Astrocyte of the hippocampus (primary cell): Measurements from ENCODE around the gene GPR153.
A peak's percentile ranks its signal among the peaks of the same experiment; 100 is the strongest.

ENCODE experiments used
- DNase-seq: peaks from one replicate; pipeline ENCODE4 v3.0.0; 2011; ENCODE audit warnings: low read depth, low spot score

Gene GPR153

DNA sequence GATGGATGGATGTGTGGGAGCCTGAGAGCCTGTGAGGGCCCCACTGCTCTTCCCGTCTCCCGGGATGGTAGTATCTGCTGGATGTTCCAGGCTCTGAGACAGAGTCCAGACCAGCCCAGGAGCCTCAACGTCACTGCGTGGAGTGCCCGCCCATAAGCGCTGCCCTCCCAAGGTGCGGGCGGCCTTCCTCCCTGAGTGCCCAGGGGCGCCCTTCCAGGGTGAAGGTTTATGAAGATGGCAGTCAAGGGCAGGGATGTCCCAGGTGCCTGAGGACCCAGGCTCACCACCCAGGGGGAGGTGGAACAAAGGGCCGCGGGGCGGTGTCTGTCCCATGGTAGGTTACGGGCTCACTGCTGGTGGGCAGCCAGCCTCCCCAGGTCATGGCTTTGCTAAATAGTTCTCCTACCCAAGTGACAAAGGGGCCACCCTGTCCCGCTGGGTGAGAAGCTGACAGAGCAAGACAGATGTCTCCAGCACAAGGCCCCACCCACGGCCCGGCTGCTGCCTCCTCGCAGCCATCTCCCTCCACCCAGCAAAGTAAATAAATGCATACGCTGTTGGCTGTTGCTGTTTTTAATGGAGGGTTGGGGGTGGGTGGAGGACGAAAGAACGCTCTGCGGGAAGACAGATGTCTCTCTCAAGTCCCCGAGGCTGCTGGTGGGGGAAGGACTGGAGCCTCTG lies 9.0 kb upstream of the GPR153 start:
- no peak for DNase-seq

DNA sequence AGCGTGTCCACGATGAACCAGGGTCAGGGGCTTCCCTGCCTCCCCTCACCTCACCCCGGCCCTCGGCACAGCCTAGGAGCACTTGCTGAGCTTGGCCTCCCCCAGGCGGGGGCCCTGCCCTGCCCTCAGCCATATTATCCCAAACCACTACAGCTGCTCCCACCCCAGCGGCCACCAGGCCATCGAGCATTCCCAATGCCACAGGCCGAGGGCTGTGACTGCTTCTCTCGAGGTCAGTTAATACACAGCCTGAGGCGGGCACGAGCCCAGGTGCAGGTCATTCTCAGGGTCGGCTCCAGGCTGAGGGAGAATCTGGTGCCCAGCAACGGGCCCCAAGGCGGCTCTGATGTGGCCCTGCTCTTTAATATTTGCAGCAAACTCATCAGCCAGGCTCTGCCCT lies 8.4 kb upstream of the GPR153 start:
- DNase-seq, result no peak

DNA sequence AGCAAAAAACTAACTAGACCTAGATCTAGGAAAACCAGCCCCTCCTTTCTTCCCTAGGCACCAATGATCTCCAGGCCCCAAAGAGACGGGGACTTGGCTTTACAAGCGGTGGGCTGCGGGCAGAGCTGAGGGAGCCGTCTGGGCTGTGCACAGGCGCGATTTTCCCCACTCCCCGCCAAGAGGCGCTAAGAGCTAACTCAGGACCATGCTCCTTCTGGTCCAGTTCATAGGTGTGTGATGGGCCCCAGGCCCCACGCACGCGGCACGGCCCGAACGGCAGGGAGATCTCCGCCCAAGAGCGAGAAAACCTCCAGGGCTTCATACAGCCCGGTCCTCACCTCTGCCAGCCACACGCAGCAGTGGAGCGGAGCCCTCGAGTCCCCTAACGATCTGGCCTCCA lies 7.5 kb upstream of the GPR153 start:
- no peak for DNase-seq

DNA sequence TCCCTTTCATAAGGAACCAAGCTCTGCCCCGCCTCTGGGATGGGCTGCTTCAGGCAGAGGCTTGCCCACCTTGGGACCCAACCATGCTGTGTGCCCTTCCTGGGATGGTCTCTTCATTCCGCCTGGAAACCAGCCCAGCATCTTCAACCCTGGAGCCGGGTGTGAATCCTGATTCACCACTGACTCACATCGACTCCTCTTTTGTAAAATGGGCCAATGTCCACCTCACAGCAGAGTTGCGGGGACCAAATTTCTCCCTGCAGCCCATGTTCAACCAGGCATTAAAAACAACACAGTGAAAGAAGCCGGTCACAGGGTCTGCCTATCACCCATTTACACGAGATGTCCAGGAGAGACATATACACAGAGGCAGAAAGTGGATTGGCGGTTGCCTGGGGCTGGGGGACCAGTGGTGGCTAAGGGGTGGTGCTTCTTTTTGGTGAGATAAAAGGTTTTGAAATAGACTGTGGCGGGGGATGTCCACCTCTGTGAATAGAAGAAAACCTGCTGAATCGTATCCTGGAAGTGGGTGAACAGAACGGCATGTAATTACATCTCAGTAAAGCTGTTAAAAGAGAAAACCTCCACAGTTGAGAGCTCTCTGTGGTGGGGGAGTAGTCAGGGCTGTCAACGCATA lies 6.9 kb upstream of the GPR153 start:
- DNase-seq, result peak; percentile 41

DNA sequence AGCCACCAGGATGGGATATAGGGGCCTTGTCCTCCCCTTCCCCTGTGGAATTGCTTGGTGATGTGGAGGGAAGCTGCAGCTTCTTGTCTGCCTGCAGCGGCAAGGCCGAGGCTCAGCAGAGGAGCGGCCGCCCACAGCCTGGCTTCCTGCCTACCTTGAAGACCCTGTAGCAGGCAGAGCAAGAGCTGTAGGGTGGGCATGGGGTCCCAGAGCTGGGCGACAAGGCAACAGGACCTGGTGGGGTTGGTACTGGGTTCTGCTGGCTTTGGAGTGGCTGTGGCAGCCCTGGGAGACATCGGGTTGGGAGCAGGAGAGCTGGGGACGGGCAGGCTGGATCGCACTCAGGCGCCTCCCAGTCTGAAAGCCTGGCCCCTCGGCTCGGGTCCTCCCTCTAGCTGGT lies 5.7 kb upstream of the GPR153 start:
- DNase-seq, result no peak

DNA sequence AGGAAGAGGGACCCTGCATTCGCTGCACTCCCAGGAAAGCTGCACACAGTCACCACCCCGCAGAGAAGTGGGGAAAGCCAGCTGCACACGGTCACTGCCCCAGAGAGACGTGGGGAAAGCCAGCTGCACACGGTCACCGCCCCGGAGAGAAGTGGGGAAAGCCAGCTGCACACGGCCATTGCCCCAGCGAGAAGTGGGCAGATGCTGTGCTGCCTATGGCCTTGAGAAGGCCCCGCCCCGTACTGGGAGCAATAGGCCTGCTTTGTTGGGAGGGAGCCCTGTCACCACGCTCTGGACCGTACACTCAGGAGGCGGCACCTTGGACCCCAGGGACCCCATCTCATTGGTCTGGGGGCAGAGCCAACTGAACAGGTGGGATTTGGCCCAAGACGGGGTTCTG lies 4.3 kb upstream of the GPR153 start:
- no peak for DNase-seq

DNA sequence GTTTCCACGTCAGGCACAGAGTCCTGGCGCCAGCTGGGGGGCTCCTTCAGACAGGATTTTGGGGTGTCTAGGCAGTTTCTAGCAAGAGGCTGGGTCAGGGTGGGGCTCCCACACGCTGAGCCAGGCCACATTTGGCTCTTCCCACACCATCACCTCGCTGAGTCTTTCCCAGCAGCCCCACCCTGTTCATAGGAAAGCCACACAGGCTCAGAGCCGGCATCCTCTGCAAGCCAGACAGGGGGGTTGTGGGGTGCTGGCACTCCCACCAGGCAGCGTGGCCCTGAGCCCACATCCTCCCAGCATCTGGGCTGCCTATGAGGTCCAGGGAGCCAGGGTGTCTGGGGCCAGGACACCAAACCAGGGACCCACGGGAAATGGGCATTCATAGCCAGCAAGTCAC lies 2.8 kb upstream of the GPR153 start:
- DNase-seq, result no peak

DNA sequence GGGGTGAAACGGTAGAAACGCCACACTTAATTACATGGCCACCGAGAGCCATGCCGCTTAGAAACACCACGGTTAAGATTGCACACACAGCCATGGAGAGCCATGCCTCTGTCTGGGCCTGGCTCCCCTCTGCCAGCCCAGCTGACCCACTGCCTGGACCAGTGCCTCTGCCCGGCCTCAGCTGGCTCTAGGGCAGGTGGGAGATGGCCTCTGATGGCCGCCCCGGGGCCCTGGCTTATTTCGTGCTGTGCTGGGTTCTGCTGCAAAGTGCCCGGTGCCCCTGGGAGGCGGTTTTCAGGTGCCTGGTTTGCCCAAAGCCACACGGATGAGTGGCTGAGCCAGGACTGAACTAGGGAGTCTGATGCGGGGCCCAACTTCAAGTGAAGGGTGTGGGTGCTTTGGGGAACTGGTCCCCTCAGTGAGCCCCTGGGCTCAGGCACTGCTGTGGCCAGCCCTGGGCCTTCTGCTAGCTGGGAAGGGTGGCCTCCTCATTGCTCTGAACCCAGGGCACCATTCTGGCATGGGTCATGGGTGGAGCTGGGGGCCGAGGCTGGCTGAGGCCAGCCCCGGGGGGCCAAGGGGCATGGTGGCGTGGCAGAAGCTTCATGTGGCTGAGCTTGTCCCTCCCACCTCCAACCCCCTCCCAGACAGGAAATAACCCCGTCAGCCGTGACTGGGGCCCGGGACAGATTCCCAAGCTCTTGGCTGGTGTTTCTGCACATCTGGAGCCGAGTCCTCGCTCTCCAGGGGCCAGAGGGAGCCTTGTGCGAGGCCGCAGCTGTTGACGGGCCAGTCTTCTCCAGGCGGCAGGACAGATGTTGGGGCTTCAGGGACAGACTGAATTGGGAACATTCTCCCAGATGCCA lies 1.9 kb upstream of the GPR153 start:
- DNase-seq, result no peak

DNA sequence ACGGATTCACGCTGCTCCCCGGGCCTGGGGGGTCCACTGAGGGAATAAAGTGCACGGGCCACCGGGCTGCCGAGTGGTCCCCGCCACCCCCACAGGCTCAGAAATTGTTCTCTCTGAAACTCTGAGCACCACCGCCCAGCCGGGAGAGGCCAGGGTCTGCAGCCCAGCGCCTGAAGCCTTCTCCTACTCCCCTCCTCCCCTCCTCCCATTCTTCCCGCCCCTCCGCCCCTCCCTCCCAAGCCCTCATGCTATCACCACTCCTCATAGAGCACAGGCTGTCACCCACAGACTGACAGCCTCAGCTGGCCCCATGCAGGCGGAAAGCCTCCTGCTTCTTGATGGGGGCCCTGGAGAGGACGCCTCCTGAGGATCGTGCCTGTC lies 707 bp upstream of the GPR153 start:
- no peak for DNase-seq

DNA sequence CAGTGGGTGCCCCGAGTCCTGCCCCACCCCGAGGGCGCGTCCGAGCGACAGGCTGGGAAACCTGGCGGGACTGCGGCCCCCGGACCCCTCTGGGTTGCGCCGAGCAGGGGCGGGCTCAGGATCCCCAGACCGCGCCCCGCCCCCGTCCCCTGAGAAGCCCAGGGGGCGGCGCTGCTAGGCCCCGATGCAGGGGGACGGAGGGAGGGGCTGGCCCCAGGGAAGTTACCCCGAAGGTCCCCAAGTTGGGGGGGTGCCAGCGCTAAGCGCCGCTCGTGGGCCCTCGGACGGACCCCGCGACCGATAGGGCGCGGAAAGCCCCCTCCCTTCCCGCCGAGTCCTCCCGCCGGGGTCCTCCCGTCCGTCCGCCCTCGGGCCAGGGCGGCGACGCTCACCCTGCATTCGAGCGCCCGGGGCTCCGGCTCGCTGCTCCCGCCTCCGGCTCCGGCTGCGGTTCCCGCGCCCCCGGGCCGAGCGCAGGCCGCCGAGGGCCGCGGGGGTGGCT lies 414 bp downstream of the GPR153 start:
- peak; percentile 61 for DNase-seq

DNA sequence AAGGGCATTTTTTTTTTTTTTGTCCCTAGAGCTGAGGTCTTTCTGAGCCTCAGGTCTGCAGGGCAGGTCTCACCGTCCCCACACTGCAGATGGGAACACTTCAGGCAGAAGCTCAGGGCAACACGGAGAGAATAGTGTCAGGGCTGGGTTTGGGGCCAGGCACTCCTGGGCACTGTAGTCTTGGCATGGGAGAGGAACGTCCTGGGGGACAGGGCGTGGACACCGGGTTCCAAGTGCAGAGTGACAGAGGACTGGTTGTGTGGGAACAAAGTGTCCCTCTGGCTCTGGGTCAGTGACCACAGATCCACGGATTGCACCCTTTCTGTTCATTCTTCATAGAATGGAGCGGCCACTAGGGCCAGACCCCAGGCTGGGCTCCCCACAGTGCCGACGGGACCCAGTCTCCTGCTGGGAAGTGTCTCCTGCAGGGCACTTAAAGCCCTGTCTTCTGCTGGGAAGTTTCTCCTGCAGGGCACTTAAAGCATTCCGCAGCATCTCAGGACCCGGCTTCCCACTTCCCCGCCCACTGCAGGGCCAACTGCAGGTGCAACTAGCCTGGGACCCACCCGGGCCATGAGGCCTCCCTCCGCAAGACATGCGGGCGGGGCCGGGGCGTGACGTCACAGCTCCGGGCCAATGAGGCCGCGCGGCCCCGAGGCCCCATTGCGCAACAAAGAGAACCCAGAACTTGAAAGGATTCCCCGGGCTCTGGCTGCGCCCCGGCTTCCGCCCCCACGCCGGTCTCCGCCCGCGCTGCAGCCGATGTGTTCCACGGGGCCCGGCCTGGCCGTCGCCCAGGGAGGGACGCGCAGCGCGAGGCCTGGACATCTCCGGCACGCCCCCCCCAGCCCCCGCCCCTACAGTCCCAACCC lies 1.2 kb downstream of the GPR153 start:
- peak; percentile 87 for DNase-seq

DNA sequence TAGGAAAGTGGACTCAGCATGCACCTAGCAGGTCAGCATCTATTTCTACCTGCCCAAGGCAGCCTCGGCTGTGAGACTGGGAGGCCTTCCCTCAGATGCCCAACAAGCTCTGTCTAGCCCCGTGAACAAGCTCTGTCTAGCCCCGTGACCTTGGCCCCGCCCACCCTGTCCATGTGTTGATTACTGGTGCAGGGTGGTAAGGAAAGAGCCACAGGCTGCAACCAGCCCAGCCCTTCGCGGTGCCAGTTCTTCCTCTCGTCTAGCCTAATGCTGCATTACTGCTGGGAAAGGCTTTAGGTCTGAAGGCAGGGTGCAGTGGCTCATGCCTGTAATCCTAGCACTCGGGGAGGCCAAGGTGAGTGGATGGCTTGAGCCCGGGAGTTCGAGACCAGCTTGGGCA lies 2.2 kb downstream of the GPR153 start:
- DNase-seq, result no peak

DNA sequence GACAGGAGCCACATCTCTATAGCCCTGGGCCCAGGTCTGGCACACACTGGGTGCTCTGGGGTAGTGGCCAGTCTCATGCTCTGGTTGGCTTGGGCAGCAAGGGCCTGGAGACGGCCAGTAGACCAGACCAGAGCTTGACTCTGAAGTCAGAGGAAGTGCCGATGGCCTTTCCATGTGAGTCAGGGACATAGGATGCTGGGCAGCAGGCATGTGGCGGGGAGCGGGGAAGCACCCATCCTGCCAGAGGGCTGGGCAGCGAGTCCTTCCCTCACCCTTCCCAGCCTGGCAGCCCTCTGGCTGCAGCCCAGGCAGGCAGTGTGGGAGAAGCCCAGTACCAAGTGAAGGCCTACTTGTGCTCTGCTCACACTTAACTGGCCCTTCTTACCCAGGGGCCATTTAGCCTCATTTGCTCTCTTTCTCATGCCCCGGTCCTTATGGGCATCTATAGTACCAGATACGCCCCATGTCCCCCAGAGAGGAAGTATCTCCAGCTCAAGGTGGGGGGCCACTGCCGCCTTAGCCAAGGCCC lies 3.3 kb downstream of the GPR153 start:
- DNase-seq, result no peak

DNA sequence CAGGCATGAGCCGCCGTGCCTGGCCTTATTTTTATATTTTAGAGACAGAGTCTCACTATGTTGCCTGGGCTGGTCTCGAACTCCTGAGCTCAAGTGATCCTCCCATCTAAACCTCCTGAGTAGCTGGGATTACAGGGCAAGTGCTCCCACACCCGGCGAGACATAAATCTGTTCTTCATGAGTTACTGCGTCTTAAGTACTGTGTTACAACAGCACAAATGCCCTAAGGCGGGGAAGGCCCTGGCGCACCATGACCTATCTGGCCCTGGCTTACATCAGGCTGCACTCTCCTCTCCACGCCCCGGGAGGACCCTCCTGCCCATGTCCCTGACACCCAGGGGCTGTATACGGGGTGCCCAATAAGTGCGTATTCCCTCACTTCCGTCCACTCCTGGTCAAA lies 4.3 kb downstream of the GPR153 start:
- no peak for DNase-seq

DNA sequence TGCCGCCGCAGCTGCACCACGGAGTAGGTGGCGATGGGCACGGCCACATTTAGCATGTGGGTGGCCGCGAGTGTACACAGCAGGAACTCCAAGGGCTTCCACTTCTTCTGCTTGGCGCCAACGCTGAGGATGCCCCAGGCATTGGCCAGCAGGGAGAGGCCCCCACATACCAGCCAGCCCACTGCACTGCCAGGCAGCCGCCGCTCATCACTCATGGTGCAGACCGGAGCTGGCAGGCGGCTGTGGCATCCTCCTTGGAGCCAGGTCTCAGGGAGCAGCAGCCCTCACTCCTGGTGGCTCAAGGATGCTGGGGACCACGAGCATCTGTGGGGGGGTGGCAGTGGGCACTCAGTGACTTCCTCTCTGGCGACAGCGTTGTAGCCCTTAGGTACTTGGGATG lies 6.2 kb downstream of the GPR153 start:
- no peak for DNase-seq

DNA sequence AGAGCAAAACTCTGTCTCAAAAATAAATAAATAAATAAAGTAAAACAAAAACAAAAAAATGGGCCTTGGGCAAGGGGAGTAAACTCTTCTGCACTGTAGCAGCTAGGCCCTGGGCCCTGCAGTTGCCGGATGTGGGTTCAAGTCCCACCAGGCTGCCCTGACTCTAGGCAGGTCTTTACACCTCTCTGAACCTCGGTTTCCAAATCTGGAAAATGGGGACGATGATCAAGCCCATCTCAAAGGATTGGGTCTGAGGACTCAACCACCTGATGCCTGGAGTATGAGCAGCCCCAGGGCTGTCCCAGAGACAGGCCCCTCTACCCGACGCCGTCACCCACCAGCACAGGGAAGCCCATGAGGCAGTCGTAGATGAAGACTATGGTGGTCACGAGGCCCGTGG lies 7.5 kb downstream of the GPR153 start:
- no peak for DNase-seq

DNA sequence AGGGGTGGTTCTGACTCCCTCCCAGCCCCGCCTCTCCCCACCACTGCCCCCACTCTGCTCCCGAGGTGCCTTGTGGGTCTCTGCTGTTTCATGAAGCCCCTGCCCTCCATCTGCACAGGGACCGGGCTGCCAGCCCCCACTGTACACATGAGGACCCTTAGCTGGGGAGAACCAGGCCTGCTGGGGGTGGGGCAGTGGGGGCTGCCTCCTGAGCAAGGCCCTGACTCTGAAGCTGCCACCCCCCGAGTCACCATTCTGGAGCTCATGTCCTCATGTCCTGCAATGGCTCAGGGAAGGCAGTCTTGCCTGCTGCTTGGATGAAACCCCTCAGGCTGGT lies 8.6 kb downstream of the GPR153 start:
- no peak for DNase-seq

DNA sequence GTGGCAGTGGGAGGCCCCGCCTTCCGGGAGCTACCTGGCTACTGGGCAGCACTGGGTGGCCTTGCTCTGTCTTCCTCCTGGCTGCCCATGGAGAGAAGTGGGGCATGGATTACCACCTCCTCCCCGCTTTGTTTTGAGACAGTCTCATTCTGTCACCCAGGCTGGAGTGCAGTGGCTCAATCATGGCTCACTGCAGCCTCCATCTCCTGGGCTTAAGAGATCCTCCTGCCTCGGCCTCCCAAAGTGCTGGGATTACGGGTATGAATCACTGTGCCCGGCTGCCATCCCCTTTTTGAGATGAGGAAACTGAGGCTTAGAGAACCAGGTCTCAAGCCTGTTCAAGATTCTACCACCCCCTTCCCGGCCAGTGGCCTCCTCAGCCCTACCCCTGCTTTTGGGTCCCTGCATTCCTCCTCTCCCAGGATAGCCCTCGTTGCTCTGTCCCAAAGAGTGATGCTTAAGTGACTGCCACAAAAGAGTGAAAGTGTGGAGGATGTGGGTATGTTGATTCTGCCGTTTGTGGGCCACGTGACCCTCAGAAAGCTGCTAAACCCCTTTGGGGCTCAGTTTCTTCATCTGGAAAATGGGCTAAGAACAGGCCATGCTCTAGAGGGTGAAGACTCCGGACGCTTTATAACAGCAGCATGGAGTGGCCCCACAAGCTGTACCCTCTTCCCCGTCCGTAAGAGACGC lies 9.1 kb downstream of the GPR153 start:
- DNase-seq, result no peak

DNA sequence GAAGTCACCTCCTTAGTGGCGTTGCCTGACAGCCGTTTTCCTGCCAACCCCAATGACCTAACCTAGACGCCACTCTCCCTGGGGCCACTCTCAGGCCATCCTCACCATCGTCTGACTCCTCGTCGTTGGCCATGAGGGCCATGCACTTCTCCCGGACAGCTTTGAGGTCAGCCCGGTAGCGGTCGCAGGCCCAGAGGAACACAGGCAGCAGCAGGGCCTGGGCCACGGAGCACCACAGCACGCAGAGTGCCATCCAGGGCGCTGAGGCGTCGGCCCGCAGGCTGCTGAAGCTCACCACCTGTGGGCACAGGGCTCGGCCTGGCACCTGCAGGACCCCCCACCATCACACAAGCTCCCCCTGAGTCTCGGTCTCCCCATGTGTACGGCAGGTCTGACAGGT lies 9.7 kb downstream of the GPR153 start:
- no peak for DNase-seq

DNA sequence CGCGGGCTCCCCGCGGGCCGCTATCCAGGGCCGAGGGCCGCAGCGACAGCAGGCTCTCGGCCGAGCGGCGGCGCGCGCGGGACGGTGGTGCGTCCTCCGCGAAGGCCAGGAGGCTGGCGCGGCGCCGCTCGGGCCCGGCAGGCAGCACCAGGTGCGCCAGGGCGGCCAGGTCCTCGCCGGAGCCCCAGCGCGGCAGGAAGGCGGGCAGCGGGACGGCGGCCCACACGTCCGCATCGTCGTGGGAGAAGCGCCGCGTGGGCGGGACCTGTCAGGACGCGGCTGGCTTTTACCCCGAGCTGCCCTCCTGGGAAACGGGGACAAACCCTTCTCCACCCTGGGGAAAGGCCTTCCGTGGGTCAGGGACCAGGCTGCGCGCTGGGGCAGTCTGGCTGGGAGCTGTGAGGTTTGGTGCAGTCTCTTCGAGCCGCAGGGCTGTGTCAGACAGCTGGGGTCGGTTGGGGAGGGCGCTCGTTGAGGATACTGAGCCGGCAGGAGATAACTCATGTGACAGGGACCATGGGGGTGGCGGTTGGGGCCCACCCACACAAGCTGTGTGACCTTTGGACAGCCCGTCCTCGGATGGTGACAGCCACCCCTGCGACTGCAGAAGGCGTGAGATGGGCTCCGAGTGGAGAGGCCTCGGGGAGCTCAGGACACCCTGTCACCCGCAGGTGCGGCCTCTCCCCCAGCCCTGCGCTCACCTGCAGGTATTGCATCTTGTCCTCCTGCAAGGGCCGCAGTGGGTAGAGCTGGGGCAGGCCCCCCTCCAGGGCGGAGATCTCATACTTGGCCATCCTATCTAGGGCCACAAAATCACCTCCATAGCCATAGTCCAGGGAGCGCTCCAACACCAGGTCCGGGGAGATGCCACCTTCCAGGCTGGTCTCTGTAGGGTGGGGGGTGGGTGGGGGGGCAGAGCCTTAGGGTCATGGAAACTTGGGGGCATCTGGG lies 10.9 kb downstream of the GPR153 start:
- no peak for DNase-seq
